Astrocyte (in vitro differentiated cells and primary cell): ENCODE results near the gene PTPRK. TPM values are rescaled to one million over a fixed set of nuclear protein-coding genes. Genes with fewer than 3 reads are reported as not detected.

ENCODE experiments used
- DNase-seq: peaks from one replicate; pipeline ENCODE4 v3.0.0-alpha.2; 2010; ENCODE audit warnings: low read depth
- FAIRE-seq: peaks from 2 replicates; lab custom pipeline; 2011; peaks lifted over from hg19 to GRCh38; lab: Jason Lieb, UNC
- H2AFZ ChIP-seq: 2 replicates; pipeline ENCODE4 v1.6.0; 2012; ENCODE audit warnings: low read depth, low read length, inconsistent platforms
- H3K27ac ChIP-seq: 2 replicates; pipeline ENCODE4 v1.5.1; 2011; ENCODE audit warnings: low read depth, low read length, inconsistent platforms
- H3K27me3 ChIP-seq: 2 replicates; pipeline ENCODE4 v1.6.0; 2011; ENCODE audit warnings: low read length, inconsistent platforms; ENCODE audit not compliant: insufficient read depth
- H3K36me3 ChIP-seq: 2 replicates; pipeline ENCODE4 v1.5.1; 2011; ENCODE audit warnings: low read length, inconsistent platforms; ENCODE audit not compliant: insufficient read depth
- H3K4me1 ChIP-seq: 2 replicates; pipeline ENCODE4 v1.5.1; 2011; ENCODE audit warnings: low read length, inconsistent platforms; ENCODE audit not compliant: insufficient read depth
- H3K4me2 ChIP-seq: 2 replicates; pipeline ENCODE4 v1.6.0; 2012; ENCODE audit warnings: low read length, inconsistent platforms
- H3K4me3 ChIP-seq: 2 replicates; pipeline ENCODE4 v1.5.1; 2011; ENCODE audit warnings: low read depth, mild to moderate bottlenecking, low read length, inconsistent platforms; ENCODE audit not compliant: insufficient read depth
- H3K79me2 ChIP-seq: 2 replicates; pipeline ENCODE4 v1.6.0; 2012; ENCODE audit warnings: mild to moderate bottlenecking, low read length, inconsistent platforms; ENCODE audit not compliant: insufficient read depth
- H3K9ac ChIP-seq: 2 replicates; pipeline ENCODE4 v1.6.0; 2012; ENCODE audit warnings: mild to moderate bottlenecking, low read length, inconsistent platforms
- H3K9me3 ChIP-seq: 2 replicates; pipeline ENCODE4 v1.5.1; 2012; ENCODE audit warnings: low read depth, mild to moderate bottlenecking, low read length, inconsistent platforms; ENCODE audit not compliant: insufficient read depth
- H4K20me1 ChIP-seq: 2 replicates; pipeline ENCODE4 v1.6.0; 2012; ENCODE audit warnings: low read length, inconsistent platforms; ENCODE audit not compliant: insufficient read depth
- H3K27ac Mint-ChIP-seq: one replicate; pipeline ENCODE4 v1.8.0; 2021; ENCODE audit warnings: mild to moderate bottlenecking, mixed read lengths; ENCODE audit not compliant: unreplicated experiment
- H3K27me3 Mint-ChIP-seq: one replicate; pipeline ENCODE4 v1.8.0; 2021; ENCODE audit warnings: low read depth, mixed read lengths; ENCODE audit not compliant: unreplicated experiment
- H3K36me3 Mint-ChIP-seq: one replicate; pipeline ENCODE4 v1.8.0; 2021; ENCODE audit warnings: low read depth, mixed read lengths; ENCODE audit not compliant: unreplicated experiment
- H3K4me1 Mint-ChIP-seq: one replicate; pipeline ENCODE4 v1.8.0; 2021; ENCODE audit warnings: low read depth, mixed read lengths; ENCODE audit not compliant: unreplicated experiment
- H3K4me3 Mint-ChIP-seq: one replicate; pipeline ENCODE4 v1.8.0; 2021; ENCODE audit warnings: mild to moderate bottlenecking, moderate library complexity, mixed read lengths; ENCODE audit not compliant: unreplicated experiment
- H3K9me3 Mint-ChIP-seq: one replicate; pipeline ENCODE4 v1.8.0; 2021; ENCODE audit warnings: mild to moderate bottlenecking, mixed read lengths; ENCODE audit not compliant: unreplicated experiment
- EZH2 ChIP-seq: IDR thresholded peaks from 2 replicates; pipeline ENCODE4 v1.6.1; 2012; ENCODE audit warnings: mild to moderate bottlenecking, low read length, inconsistent platforms; ENCODE audit not compliant: insufficient read depth
- total RNA-seq: library from RNA; stranded (reverse); gene quantifications from 2 replicates; pipeline ENCODE4 v1.2.1, GENCODE V29; 2021
- TF ChIP-seq, protein P1 (sequence below): IDR thresholded peaks from 2 replicates; pipeline ENCODE4 v1.5.1; 2011; ENCODE audit warnings: low read depth, mild to moderate bottlenecking, inconsistent platforms, low read length, moderate library complexity; ENCODE audit not compliant: insufficient read depth

The PTPRK gene
- total RNA-seq, 1 donor from 2014 or later = 159 TPM

DNA sequence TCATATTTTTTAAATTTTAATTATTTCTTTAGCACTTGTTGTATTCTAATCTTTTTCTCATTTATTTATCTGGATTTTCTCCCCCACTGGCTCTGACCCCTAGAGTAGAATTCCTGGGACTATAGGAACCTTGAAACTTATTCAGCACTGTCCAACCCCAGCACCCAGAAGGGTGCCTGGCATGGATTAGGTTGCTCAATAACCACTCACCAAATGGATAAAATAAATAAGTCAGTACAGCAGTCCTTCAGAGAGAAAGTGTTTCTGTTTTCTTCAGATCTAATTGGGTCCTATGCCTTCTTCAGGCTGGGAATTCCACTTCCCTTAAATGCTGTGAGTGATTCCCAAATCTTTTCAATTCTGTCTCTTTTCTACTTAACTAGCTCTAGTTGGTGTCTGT is 206.2 kb downstream of the PTPRK start:
- Mint-ChIP-seq H3K27me3 (no peaks in the 10 kb centered on the region), H3K9me3 (no peaks in the 10 kb centered on the region), H3K36me3 (peaks cover 3% of the 10 kb centered on the region), H3K27ac (no peak overlapping the region), H3K4me3 (no peak overlapping the region), H3K4me1 (peaks cover 22% of the 10 kb centered on the region)
- FAIRE-seq = no peak
- Histone ChIP-seq H4K20me1 (peaks cover 20% of the 10 kb centered on the region), H3K27me3 (no peaks in the 10 kb centered on the region), H3K79me2 (peaks cover 28% of the 10 kb centered on the region), H3K9me3 (no peaks in the 10 kb centered on the region), H3K4me3 (no peak overlapping the region), H3K27ac (no peak overlapping the region), H3K4me2 (no peak overlapping the region), H2AFZ (no peak overlapping the region), H3K36me3 (no peaks in the 10 kb centered on the region), H3K9ac (no peak overlapping the region), H3K4me1 (no peaks in the 10 kb centered on the region)
- no peak for DNase-seq
- TF ChIP-seq, protein P1, sequence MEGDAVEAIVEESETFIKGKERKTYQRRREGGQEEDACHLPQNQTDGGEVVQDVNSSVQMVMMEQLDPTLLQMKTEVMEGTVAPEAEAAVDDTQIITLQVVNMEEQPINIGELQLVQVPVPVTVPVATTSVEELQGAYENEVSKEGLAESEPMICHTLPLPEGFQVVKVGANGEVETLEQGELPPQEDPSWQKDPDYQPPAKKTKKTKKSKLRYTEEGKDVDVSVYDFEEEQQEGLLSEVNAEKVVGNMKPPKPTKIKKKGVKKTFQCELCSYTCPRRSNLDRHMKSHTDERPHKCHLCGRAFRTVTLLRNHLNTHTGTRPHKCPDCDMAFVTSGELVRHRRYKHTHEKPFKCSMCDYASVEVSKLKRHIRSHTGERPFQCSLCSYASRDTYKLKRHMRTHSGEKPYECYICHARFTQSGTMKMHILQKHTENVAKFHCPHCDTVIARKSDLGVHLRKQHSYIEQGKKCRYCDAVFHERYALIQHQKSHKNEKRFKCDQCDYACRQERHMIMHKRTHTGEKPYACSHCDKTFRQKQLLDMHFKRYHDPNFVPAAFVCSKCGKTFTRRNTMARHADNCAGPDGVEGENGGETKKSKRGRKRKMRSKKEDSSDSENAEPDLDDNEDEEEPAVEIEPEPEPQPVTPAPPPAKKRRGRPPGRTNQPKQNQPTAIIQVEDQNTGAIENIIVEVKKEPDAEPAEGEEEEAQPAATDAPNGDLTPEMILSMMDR = no peak
- TF ChIP-seq EZH2 = no peak

DNA sequence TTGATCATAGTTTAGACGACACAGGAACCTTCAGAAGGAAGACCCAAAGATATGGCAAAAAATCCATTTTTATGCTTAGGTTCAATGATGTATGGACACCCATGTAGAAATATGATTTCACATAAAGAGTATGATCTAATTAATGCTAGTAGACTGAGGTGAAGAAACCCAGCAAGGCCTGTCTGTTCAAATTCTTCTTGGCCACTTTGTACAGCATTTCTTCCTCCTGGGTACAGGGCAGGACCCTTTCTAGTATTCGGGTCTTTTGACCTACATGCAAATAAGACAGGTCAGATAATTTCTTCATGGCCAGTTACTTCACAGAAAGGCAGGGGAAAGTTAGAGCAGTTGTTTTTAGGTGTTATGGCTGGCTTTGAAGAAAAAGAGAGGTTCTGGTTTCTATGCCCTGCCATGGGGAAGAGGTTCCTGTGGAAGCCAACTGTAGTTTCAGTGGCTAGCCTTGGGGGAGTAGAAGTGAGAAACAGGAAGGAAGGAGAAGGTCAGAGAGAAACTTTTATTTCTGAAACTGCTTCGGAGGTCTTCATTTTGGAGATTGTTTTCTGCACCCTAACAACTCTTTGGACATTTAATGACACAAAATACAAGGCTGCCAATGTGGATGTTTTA is 208.3 kb downstream of the PTPRK start:
- H3K4me2 ChIP-seq = no peak overlapping the region
- FAIRE-seq (no peak), DNase-seq (no peak)
- H3K9ac ChIP-seq = no peak overlapping the region
- H3K4me3 ChIP-seq = no peak overlapping the region
- no peaks in the 10 kb centered on the region for H3K9me3 ChIP-seq
- no peak overlapping the region for H3K27ac ChIP-seq
- no peaks in the 10 kb centered on the region for H3K36me3 ChIP-seq
- H4K20me1 ChIP-seq = peaks cover 19% of the 10 kb centered on the region
- peaks cover 42% of the 10 kb centered on the region for H3K79me2 ChIP-seq
- H3K4me3 Mint-ChIP-seq = no peak overlapping the region
- TF ChIP-seq EZH2 = no peak
- TF ChIP-seq, protein P1 = no peak
- no peaks in the 10 kb centered on the region for H3K27me3 ChIP-seq
- H3K36me3 Mint-ChIP-seq = peaks cover 5% of the 10 kb centered on the region
- H3K4me1 ChIP-seq = no peaks in the 10 kb centered on the region
- no peak overlapping the region for H3K27ac Mint-ChIP-seq
- peaks cover 25% of the 10 kb centered on the region for H3K4me1 Mint-ChIP-seq
- H3K9me3 Mint-ChIP-seq = no peaks in the 10 kb centered on the region
- H2AFZ ChIP-seq = no peak overlapping the region
- H3K27me3 Mint-ChIP-seq = no peaks in the 10 kb centered on the region

DNA sequence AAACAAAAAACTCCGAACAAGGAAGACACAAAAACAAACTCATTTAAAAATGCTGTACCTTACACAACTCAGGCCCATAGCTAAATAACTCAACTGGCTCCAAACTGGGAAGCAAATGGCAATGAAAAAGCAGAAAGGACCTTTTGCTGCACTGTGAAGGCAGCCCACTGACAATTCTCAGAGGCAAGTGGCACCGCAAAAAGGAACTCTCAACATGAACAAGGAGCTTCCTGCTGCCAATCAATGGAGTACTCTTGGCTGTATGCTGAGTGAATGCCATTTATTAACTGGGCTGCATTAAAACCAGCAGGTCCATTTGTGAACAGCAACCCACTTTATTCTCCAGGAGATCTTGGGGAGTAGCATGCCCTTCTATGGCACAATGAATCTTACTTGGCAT is 209.9 kb downstream of the PTPRK start:
- Mint-ChIP-seq H3K27me3 (no peaks in the 10 kb centered on the region), H3K4me1 (peaks cover 20% of the 10 kb centered on the region), H3K4me3 (no peak overlapping the region), H3K9me3 (no peaks in the 10 kb centered on the region), H3K27ac (no peak overlapping the region), H3K36me3 (peaks cover 5% of the 10 kb centered on the region)
- Histone ChIP-seq H3K4me3 (no peak overlapping the region), H3K27ac (no peak overlapping the region), H3K79me2 (peaks cover 51% of the 10 kb centered on the region), H4K20me1 (peaks cover 27% of the 10 kb centered on the region), H3K36me3 (no peaks in the 10 kb centered on the region), H3K4me2 (no peak overlapping the region), H3K9me3 (no peaks in the 10 kb centered on the region), H3K4me1 (peaks cover 3% of the 10 kb centered on the region), H3K9ac (no peak overlapping the region), H3K27me3 (no peaks in the 10 kb centered on the region), H2AFZ (no peak overlapping the region)
- FAIRE-seq = no peak
- TF ChIP-seq, protein P1 = no peak
- no peak for TF ChIP-seq EZH2
- DNase-seq = no peak
